HG03442 (cell line): ENCODE data around the gene TIMM13.

ENCODE experiments used
- ATAC-seq: cut with Tn5 transposase; IDR thresholded peaks from one replicate; pipeline ENCODE4 v1.9.1; 2021; ENCODE audit warnings: mild to moderate bottlenecking, moderate library complexity; ENCODE audit not compliant: unreplicated experiment

Gene TIMM13

GRCh38 chr19:2387367-2388288, 39.8 kb downstream of the TIMM13 start:
- no peak for ATAC-seq

- no peak for ATAC-seq
Measured at GRCh38 chr19:2385053-2385721, 42.2 kb downstream of the TIMM13 start.

- ATAC-seq: no peak
Measured at GRCh38 chr19:2382530-2383222, 44.7 kb downstream of the TIMM13 start.

GRCh38 chr19:2381148-2381820, 46.1 kb downstream of the TIMM13 start:
- no peak for ATAC-seq

- ATAC-seq: no peak
Measured at GRCh38 chr19:2380567-2380966, 46.8 kb downstream of the TIMM13 start.

- ATAC-seq: no peak
Measured at GRCh38 chr19:2376784-2377519, 50.4 kb downstream of the TIMM13 start.
